SK-N-SH (cell line): Measurements from ENCODE around the gene GSTM2.
"Not testable (repeated sequence)": the region's sequence is repeated elsewhere in the genome, so short reads cannot be mapped to it uniquely, and the experiment has no call there.

ENCODE experiments used
- CTCF ChIP-seq: fragments of 200-600 bp; sonication (generic); IDR thresholded peaks from 2 replicates; pipeline ENCODE4 v1.6.1; 2017; ENCODE audit warnings: antibody characterized with exemption, mild to moderate bottlenecking, moderate library complexity
- EZH2phosphoT487 ChIP-seq: fragments of 200-600 bp; sonication (generic); IDR thresholded peaks from 2 replicates; pipeline ENCODE4 v1.6.1; 2017; ENCODE audit warnings: low read depth, mixed run types, mild to moderate bottlenecking, antibody characterized with exemption, moderate library complexity, borderline replicate concordance
- FOXJ3 ChIP-seq: sonication (generic); formaldehyde crosslinking; IDR thresholded peaks from 2 replicates; pipeline ENCODE4 v1.5.1; 2020; ENCODE audit warnings: mild to moderate bottlenecking, missing genetic modification reagents
- GABPA ChIP-seq: IDR thresholded peaks from 2 replicates; pipeline ENCODE4 v1.4.0; 2012; ENCODE audit warnings: low read depth, mild to moderate bottlenecking
- JUND ChIP-seq: IDR thresholded peaks from 2 replicates; pipeline ENCODE4 v1.4.0; 2012
- MEF2A ChIP-seq: IDR thresholded peaks from 2 replicates; pipeline ENCODE4 v1.4.0; 2012; ENCODE audit warnings: low read depth, borderline replicate concordance
- POLR2AphosphoS5 ChIP-seq: IDR thresholded peaks from 2 replicates; pipeline ENCODE4 v1.6.1; 2012; ENCODE audit warnings: low read depth, low read length
- RAD21 ChIP-seq: IDR thresholded peaks from 2 replicates; pipeline ENCODE4 v1.6.1; 2012; ENCODE audit warnings: mild to moderate bottlenecking, low read length
- RXRA ChIP-seq: IDR thresholded peaks from 2 replicates; pipeline ENCODE4 v1.4.0; 2012; ENCODE audit warnings: low read depth, mild to moderate bottlenecking, borderline replicate concordance
- SIN3A ChIP-seq: IDR thresholded peaks from 2 replicates; pipeline ENCODE4 v1.6.1; 2012; ENCODE audit warnings: low read depth, mild to moderate bottlenecking, low read length, moderate library complexity, borderline replicate concordance
- TAF1 ChIP-seq: IDR thresholded peaks from 2 replicates; pipeline ENCODE4 v1.6.1; 2012; ENCODE audit warnings: low read depth, mild to moderate bottlenecking, low read length, moderate library complexity, borderline replicate concordance
- YY1 ChIP-seq: IDR thresholded peaks from 2 replicates; pipeline ENCODE4 v1.4.0; 2012; ENCODE audit warnings: low read depth, mild to moderate bottlenecking
- TF ChIP-seq, protein P1 (sequence below): IDR thresholded peaks from 2 replicates; pipeline ENCODE4 v1.6.1; 2012; ENCODE audit warnings: mild to moderate bottlenecking, low read depth, low read length, moderate library complexity
- TF ChIP-seq, protein P2 (sequence below): IDR thresholded peaks from 2 replicates; pipeline ENCODE4 v1.4.0; 2012; ENCODE audit warnings: low read depth, borderline replicate concordance

- TF ChIP-seq CTCF; RAD21; YY1; RXRA; EZH2phosphoT487; FOXJ3 (CRISPR knock-in tag); TAF1; POLR2AphosphoS5; SIN3A; GABPA; JUND; MEF2A: not testable (repeated sequence)
- TF ChIP-seq, protein P1, sequence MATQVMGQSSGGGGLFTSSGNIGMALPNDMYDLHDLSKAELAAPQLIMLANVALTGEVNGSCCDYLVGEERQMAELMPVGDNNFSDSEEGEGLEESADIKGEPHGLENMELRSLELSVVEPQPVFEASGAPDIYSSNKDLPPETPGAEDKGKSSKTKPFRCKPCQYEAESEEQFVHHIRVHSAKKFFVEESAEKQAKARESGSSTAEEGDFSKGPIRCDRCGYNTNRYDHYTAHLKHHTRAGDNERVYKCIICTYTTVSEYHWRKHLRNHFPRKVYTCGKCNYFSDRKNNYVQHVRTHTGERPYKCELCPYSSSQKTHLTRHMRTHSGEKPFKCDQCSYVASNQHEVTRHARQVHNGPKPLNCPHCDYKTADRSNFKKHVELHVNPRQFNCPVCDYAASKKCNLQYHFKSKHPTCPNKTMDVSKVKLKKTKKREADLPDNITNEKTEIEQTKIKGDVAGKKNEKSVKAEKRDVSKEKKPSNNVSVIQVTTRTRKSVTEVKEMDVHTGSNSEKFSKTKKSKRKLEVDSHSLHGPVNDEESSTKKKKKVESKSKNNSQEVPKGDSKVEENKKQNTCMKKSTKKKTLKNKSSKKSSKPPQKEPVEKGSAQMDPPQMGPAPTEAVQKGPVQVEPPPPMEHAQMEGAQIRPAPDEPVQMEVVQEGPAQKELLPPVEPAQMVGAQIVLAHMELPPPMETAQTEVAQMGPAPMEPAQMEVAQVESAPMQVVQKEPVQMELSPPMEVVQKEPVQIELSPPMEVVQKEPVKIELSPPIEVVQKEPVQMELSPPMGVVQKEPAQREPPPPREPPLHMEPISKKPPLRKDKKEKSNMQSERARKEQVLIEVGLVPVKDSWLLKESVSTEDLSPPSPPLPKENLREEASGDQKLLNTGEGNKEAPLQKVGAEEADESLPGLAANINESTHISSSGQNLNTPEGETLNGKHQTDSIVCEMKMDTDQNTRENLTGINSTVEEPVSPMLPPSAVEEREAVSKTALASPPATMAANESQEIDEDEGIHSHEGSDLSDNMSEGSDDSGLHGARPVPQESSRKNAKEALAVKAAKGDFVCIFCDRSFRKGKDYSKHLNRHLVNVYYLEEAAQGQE: not testable (repeated sequence)
- TF ChIP-seq, protein P2, sequence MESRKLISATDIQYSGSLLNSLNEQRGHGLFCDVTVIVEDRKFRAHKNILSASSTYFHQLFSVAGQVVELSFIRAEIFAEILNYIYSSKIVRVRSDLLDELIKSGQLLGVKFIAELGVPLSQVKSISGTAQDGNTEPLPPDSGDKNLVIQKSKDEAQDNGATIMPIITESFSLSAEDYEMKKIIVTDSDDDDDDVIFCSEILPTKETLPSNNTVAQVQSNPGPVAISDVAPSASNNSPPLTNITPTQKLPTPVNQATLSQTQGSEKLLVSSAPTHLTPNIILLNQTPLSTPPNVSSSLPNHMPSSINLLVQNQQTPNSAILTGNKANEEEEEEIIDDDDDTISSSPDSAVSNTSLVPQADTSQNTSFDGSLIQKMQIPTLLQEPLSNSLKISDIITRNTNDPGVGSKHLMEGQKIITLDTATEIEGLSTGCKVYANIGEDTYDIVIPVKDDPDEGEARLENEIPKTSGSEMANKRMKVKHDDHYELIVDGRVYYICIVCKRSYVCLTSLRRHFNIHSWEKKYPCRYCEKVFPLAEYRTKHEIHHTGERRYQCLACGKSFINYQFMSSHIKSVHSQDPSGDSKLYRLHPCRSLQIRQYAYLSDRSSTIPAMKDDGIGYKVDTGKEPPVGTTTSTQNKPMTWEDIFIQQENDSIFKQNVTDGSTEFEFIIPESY: not testable (repeated sequence)
Observed at GRCh38 chr1:109694400-109694799, 26.5 kb downstream of the GSTM2 start.
